Measurements from ENCODE around the gene AXDND1.
"Not testable (repeated sequence)": the region's sequence is repeated elsewhere in the genome, so short reads cannot be mapped to it uniquely, and the experiment has no call there.

Gene AXDND1

DNA sequence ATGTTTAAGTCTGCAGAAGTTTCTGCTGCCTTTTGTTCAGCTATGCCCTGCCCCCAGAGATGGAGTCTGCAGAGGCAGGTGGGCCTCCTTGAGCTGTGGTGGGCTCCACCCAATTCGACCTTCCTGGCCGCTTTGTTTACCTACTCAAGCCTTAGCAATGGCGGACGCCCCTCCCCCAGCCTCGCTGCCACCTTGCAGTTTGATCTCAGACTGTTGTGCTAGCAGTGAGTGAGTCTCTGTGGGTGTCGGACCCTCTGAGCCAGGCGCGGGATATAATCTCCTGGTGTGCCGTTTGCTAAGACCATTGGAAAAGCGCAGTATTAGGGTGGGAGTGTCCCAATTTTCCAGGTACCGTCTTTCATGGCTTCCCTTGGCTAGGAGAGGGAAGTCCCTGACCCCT is 99.9 kb downstream of the AXDND1 start:
- DNase-seq (ENCODE audit: low spot score): not testable (repeated sequence)

DNA sequence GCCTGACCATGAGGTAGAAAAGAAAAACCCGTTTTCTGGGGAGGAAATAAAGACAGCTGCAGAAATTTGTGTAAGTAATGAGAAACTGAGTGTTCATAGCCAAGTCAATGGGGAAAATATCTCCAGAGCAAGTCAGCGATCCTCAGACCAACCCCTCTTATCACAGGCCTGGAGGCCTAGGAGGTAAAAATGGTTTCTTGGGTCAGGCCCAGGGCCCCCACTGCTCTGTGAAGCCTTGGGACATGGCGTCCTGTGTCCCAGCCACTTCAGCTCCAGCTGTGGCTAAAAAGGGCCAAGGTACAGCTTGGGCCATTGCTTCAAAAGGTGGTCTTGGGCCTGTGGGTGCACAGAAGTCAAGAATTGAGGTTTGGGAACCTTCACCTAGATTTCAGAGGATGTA is 108.9 kb downstream of the AXDND1 start:
- DNase-seq (ENCODE audit: low spot score): no peak

DNA sequence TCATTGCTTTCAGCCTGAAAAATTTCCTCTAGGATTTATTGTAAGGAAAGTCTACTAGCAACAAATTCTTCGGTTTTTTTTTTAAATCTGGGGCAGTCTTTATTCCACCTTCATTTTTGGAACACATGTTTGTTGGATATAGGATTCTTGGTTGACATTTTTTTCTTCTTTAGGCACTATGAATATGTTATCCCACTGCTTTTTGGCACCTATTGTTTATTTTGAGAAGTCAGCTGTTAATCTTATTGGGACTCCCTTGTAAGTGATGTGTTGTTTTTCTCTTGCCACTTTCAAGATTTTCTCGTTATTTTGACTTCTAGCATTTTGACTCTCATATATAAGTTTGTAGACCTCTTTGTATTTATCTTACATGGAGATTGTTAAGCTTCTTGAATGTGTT is 110.7 kb downstream of the AXDND1 start:
- DNase-seq (ENCODE audit: low spot score): no peak

DNA sequence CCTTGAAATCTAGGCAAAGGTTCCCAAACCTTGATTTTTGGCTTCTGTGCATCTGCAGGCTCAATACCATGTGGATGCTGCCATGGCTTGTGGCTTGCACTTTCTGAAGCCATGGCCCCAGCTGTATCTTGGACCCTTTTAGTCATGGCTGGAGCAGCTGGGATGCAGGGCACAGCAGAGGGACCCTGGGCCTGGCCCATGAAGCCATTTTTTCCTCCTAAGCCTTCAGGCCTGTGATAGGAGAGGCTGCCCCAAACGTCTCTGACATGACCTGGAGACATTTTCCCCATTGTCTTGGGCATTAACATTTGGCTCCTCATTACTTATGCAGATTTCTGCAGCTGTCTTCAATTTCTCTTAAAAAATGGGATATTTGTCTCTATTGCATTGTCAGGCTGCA is 112.6 kb downstream of the AXDND1 start:
- DNase-seq (ENCODE audit: low spot score): no peak

DNA sequence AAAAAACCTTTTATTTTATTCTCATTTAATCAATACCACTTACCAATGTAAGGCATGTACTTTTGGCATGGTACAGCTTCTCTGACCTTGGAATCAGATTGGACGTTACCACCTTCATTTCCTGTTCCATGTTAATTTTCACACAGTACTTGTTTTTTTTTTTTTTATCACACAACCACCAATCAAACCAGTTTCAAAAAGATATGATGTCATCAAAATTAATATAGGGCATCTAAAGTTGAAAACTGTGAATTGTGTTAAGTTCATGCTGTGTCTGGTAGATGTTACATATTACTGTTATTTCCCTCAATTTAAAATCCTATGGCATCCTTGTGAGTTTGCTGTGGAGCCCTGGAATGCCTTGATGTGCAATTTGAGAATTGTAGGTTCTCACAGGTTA is 124.8 kb downstream of the AXDND1 start:
- DNase-seq (ENCODE audit: low spot score): no peak

DNA sequence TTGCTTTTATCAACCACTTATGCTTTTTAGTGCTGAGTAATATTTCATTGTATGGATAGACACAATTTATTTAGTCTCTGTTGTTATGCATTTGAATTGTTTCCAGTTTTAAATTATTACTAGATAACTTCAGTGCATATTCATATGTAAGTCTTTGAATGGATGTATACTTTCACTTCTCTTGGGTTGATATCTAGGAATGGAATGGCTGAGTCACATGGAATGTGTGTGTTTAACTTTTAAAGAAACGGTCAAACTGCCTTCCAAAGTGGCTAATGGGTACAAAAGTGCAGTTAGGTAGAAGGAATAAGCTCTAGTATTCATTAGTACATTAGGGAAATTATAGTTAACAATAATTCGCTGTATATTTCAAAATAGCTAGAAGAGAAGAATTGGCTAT is 127.6 kb downstream of the AXDND1 start:
- DNase-seq (ENCODE audit: low spot score): no peak

DNA sequence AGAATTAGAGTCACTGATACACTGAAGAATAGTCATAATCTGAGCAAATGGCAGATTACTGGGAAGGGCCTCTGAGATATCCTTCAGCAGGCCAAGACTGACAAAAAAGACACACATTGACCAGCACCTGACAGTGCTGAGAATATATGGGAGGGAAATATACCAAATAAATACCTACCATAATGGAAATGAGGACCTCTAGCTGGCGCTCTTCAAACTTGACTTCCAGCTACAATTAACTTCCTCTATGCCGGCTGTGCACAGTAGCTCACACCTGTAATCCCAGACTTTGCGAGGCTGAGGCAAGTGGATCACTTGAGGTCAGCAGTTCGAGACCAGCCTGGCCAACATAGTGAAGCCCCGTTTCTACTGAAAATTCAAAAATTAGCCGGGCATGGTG is 140.4 kb downstream of the AXDND1 start:
- no peak for DNase-seq (ENCODE audit: low spot score)

- DNase-seq (ENCODE audit: low spot score): no peak
Measured at GRCh38 chr1:179509384-179509783, 143.6 kb downstream of the AXDND1 start.

- DNase-seq (ENCODE audit: low spot score): no peak
Measured at GRCh38 chr1:179510038-179510437, 144.3 kb downstream of the AXDND1 start.

- DNase-seq (ENCODE audit: low spot score): no peak
Measured at GRCh38 chr1:179516976-179517705, 151.4 kb downstream of the AXDND1 start.

- DNase-seq (ENCODE audit: low spot score): not testable (repeated sequence)
Measured at GRCh38 chr1:179518544-179518943, 152.8 kb downstream of the AXDND1 start.

DNA sequence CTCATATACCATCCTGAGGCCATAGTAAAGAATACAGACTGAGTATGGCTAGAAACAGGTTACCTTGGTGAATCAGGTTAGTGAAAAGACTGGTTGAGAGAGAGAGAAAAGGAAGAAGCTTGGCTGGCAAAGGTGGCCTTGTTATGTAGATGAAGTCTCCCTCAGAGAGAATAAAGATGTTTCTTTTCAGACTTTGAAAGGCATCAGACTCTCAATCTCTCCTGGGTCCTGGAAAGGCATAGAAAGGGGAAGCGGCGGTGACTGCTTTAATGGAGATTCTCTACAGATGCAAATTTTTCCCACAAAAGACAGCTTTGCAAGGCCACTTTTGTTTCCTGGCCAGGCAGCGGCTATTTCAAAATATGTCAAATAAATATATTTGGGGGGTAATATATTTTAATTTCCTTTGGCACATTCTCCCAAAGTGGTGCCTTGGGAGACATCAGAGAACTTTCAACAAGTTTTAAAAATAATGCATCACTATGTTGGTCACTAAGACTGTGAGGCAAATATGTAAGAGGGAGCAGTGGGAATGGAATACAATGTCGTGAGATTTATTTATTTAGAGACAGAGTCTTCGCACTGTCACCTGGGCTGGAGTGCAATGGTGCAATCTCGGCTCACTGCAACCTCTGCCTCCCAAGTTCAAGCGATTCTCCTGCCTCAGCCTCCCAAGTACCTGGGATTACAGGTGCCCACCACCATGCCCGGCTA is 163.9 kb downstream of the AXDND1 start:
- DNase-seq (ENCODE audit: low spot score): no peak

DNA sequence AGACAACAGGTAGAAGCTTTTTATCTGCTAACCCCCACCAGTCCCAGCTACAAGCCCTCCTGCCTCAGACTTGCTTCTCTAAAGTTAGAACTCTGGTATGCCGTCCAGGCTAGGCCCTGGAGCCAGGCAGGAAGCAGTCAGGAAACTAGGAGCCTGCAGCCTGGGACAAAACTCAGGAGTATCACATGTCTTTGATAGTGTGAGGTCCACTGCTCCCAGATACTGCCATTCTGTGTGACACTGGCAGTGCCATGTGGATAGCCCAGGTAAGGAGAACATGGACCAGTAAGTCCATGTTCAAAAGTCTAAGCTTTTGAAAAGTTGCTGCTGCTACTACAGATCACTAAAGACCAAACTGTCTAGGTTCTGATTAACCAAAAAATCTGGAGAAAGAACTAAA is 164.6 kb downstream of the AXDND1 start:
- no peak for DNase-seq (ENCODE audit: low spot score)

DNA sequence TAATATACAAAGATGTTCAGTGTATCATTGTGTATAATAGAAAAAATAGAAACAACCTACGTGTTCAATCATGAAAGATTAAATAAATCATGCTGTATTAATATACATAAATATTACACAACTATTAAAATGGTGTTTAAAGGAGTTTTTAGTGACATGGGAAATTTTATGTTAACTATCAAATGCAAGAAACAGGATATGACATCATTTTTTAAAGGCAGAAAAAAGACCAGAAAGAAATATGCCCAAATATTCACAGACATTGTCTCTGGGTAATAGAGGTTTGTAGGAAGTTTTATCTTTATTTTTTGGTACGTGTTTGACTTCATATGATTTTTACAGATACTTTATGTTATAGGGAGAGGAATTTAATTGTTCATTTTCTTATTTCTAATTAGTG is 176.0 kb downstream of the AXDND1 start:
- DNase-seq (ENCODE audit: low spot score): no peak

- no peak for DNase-seq (ENCODE audit: low spot score)
Measured at GRCh38 chr1:179545321-179545720, 179.6 kb downstream of the AXDND1 start.

DNA sequence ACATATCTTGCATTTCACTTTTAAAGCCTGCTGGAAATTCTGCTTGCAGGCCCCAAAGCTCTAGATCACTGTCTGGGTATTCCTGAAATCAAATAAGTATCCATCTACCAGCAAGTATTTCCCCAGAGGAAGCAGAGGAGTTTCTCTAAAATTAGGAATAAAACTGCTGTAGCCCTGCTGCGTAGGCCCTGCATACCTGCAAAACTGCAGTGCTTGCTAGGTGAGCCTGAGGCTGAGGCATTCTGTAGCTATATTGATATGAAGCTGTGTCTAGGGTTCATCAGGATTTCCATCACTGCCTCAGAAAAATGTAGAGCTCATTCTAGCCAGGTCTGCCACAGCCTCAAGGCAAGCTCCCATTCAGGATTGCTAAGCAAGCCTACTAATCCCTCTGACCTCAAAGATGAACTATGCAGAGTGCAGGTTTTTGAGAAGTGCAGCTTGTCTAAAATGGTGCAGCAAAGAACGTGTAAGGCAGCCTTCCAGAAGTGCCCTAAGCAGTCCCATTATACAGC is 181.3 kb downstream of the AXDND1 start:
- no peak for DNase-seq (ENCODE audit: low spot score)

- no peak for DNase-seq (ENCODE audit: low spot score)
Measured at GRCh38 chr1:179548666-179549367, 183.0 kb downstream of the AXDND1 start.

- DNase-seq (ENCODE audit: low spot score): no peak
Measured at GRCh38 chr1:179549368-179549700, 183.6 kb downstream of the AXDND1 start.

GRCh38 chr1:179550746-179551682 is 185.2 kb downstream of the AXDND1 start:
- no peak for DNase-seq (ENCODE audit: low spot score)

- no peak for DNase-seq (ENCODE audit: low spot score)
Measured at GRCh38 chr1:179554427-179554826, 188.7 kb downstream of the AXDND1 start.

DNA sequence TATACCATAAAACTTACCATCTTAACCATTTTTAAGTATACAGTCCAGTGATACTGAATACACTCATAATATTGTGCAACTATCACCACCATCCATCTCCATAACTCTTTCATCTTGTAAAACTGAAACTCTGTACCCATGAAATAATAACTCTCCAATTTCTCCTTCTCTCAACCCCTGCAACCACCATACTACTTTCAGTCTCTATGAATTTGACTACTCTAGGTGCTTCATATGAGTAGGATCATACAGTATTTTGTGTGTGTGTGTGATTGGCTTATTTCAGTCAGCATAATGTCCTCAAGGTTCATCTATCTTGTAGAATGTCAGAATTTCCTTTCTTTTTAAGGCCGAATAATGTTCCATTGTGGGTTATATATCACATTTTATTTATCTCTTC is 192.3 kb downstream of the AXDND1 start:
- DNase-seq (ENCODE audit: low spot score): no peak

Measured in activated CD4-positive, alpha-beta T cell treated with anti-CD3 and anti-CD28 coated beads, Interleukin-2, Interleukin-4, amounts not matched to agents 100 ng/mL and 50 ng/mL, durations not matched to agents 16 hours and 8 hours (primary cell).